Measurements from ENCODE around the gene ARHGAP11A.

Gene ARHGAP11A

DNA sequence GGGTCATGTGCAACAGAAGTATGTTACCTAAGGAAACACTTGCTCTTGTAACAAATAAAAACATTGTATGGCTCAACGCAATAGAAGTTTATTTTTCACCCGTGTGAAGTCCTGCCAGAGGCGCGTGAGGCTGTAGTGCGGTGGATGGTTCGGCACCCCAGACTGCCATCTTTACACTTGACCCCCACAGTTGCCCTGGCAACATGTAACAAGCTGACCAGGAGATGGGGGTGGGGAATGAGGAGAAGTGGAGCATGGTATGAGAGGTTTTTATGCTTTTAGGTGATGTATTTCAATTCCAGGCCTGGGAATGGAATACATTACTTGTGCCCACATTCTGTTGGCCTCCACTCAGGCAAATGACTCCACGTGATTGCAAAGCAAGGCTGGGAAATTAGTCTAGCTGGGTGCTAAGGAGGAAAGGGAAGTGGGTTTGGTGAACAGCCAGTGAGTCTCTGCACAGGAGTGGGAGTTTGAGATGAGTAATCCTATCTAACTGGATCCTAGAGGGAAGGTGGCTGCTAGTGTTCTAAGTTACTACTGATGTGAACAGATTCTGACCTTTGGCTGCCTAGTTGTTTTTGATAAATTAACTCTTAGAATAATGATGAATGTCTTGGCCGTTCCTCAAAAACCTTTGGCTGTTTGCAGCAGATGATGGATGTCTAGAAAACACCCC is 68.7 kb downstream of the ARHGAP11A start:
- DNase-seq, result peak in 1 of 56 donors; percentile 10

DNA sequence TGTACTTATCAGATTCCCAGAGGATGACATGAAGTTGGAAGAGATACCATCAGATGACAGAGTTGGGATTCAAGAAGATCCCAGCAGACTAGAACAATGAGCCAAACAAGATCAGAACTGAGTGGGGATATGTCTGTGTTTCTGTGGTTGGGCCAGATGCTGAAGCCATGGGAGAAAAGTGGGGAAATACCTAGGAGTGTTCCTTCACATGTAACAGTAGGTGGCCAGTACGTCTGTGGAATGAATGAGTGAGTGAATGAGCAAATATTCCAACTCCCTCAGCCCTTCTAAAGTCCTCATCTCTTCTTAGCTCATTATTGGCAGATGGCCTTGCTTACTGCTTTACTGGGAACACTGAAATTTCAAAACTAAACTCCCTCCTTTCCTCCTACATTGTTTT is 70.3 kb downstream of the ARHGAP11A start:
- DNase-seq, result no peak

DNA sequence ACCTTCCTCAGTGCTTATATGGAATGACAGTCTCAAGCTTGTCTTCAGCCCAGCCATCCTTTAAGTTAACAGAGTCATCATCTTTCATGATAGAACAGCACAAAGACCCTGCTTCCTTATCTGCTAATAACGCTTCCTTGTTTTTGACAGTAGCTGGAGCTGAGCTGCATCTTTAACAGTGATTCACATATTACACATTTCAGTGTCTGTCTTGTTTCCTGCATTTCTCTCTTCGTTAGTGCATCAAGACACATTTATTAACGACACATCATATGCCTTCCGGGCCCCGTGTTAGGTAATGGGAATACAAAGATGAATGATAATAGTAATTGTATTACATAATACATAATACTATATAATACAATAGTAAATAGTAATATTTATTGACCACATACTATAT is 72.3 kb downstream of the ARHGAP11A start:
- no peak for DNase-seq

DNA sequence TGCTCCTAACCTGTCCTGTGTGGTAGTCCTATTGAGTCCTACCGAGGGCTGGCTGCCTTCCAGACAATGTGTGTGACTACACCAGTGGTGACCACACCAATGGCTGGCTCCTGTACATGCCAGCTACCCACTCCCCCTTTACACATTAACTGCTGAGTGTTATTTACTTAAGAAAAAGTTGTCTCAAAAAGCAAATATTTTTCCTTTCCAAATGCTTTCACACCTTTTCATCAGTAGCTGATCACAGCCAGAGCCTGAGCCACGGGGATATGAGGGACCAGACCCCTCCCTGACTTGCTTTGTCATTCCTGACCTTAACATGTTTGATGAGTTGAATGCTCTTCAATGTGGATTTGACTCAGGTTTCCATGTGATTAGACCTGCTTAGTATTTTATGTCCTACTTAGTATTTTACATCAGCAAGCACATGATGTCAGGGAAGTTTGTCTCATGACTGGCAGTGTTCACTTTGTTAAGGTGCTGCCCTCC is 72.9 kb downstream of the ARHGAP11A start:
- no peak for DNase-seq

Measured in amygdala (tissue), 56 donors.